Nephron (organoid): ENCODE results near the gene TFPT.

Source experiments
- H3K27ac Mint-ChIP-seq, 3 experiments: 2 replicates each; pipeline ENCODE4 v1.8.0; 2020; ENCODE audit warnings: mixed read lengths in 3 of 3, mild to moderate bottlenecking in 2 of 3, moderate library complexity in 1 of 3
- H3K27me3 Mint-ChIP-seq: 2 replicates; pipeline ENCODE4 v1.8.0; 2021; ENCODE audit warnings: low read depth, mild to moderate bottlenecking, moderate library complexity, mixed read lengths
- H3K36me3 Mint-ChIP-seq: 2 replicates; pipeline ENCODE4 v1.8.0; 2020; ENCODE audit warnings: low read depth, mixed read lengths
- H3K4me1 Mint-ChIP-seq: 2 replicates; pipeline ENCODE4 v1.8.0; 2020; ENCODE audit warnings: mixed read lengths
- H3K4me3 Mint-ChIP-seq, 3 experiments: 2 replicates each; pipeline ENCODE4 v1.8.0; 2020; ENCODE audit warnings: mild to moderate bottlenecking in 3 of 3, mixed read lengths in 3 of 3, moderate library complexity in 2 of 3
- H3K9me3 Mint-ChIP-seq: 2 replicates; pipeline ENCODE4 v1.8.0; 2020; ENCODE audit warnings: mixed read lengths
- CTCF ChIP-seq, 3 experiments: fragments of 200-600 bp; sonication (generic); IDR thresholded peaks; one replicate each; pipeline ENCODE4 v1.5.0; 2021; ENCODE audit warnings: antibody characterized with exemption in 3 of 3; ENCODE audit not compliant: unreplicated experiment in 3 of 3

TFPT gene

DNA sequence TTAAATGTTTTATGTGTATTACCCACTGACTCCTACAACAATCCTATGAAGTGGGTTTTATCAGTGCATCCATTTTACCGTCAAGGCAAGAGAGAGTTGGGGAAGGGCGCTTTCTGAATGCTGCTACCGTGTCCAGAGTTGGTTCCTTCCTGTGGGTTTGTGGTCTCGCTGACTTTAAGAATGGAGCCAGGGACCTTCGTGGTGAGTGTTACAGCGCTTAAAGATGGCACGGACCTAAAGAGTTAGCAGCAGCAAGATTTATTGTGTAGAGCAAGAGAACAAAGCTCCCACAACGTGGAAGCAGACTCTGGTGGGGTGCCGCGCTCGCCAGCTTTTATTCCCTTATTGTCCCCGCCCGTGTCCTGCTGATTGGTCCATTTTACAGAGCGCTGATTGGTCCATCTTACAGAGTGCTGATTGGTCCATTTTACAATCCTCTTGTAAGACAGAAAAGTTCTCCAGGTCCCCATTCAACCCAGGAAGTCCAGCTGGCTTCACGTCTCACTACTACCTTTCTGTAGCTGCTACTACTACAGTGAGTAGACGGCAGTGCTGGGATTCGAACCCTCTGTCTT lies 20.9 kb downstream of the TFPT start:
- no peak for TF ChIP-seq CTCF (IDR thresholded peaks at IDR 0.05; ENCODE audit: unreplicated experiment in 3 of 3)
- Mint-ChIP-seq H3K36me3 (no peaks in the 10 kb centered on the region), H3K4me1 (no peaks in the 10 kb centered on the region), H3K4me3 (no peak overlapping the region), H3K9me3 (peaks cover 6% of the 10 kb centered on the region), H3K27ac (no peak overlapping the region), H3K27me3 (peaks cover 59% of the 10 kb centered on the region)

DNA sequence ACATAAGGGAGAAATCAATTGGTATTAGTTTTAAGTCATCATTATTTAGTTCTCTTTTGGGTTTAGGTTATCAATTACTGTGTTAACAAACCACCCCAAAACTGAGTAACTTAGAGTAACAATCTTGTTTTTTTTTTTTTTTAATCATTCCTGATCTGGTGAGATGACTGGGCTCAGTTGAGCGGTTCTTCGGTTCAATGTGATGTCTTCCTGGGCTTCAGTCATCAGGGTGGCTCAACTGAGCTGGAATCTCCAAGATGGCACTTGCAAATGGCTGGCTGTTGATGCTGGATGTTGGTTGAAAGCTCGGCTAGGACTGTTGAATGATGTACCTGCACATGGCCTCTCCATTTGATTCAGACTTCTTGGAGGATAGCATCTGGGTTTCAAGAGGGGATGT lies 31.0 kb downstream of the TFPT start:
- no peak overlapping the region for H3K27ac Mint-ChIP-seq
- no peak overlapping the region for H3K4me3 Mint-ChIP-seq
- no peaks in the 10 kb centered on the region for H3K4me1 Mint-ChIP-seq
- H3K27me3 Mint-ChIP-seq, result peaks cover 5% of the 10 kb centered on the region
- H3K9me3 Mint-ChIP-seq, result peaks cover 3% of the 10 kb centered on the region
- TF ChIP-seq CTCF (IDR thresholded peaks at IDR 0.05; ENCODE audit: unreplicated experiment in 3 of 3), result no peak
- H3K36me3 Mint-ChIP-seq, result no peaks in the 10 kb centered on the region

DNA sequence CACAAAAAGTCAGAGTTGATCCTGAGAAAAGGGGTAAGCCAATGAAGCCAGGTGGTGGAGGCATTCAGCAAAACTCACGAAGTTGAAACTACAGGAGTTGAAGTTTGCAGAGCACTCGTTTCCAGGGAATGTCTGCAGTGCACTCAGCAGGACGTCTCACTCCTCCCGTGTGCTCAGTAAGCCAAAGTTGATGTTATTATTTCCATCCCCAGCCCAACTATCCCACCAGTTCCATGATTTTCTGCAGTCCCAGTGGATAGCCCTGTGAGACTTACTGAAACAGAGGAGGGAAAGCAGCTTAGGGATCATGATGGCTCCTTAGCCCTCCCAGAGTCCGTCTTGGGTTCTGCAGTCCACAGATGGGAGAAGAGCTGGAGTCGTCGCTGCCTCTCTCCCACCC lies 34.4 kb downstream of the TFPT start, which contains the start of gene TARM1:
TSS of gene TARM1 (minus strand) at position 334 of the 400 bp plus-strand sequence. CDS start at position 309, 25 bp downstream.
- TF ChIP-seq CTCF (IDR thresholded peaks at IDR 0.05; ENCODE audit: unreplicated experiment in 3 of 3), result no peak

GRCh38 chr19:54077334-54077733 lies 38.1 kb downstream of the TFPT start:
- Mint-ChIP-seq H3K27ac (no peak overlapping the region), H3K27me3 (peaks cover 12% of the 10 kb centered on the region), H3K4me3 (no peak overlapping the region), H3K9me3 (peaks cover 5% of the 10 kb centered on the region), H3K36me3 (no peaks in the 10 kb centered on the region), H3K4me1 (no peaks in the 10 kb centered on the region)
- no peak for TF ChIP-seq CTCF (IDR thresholded peaks at IDR 0.05; ENCODE audit: unreplicated experiment in 3 of 3)

More for the DNA sequence above, 34.4 kb downstream of the TFPT start, which contains the start of gene TARM1:
- Mint-ChIP-seq H3K4me1 (no peaks in the 10 kb centered on the region), H3K27me3 (peaks cover under 1% of the 10 kb centered on the region), H3K27ac (no peak within 1 kb of the TSS), H3K4me3 (no peak within 1 kb of the TSS), H3K9me3 (peaks cover 5% of the 10 kb centered on the region), H3K36me3 (no peaks in the 10 kb centered on the region)

GRCh38 chr19:54074851-54075250 lies 40.6 kb downstream of the TFPT start:
- H3K4me3 Mint-ChIP-seq, result no peak overlapping the region
- H3K9me3 Mint-ChIP-seq, result peaks cover 6% of the 10 kb centered on the region
- H3K4me1 Mint-ChIP-seq, result no peaks in the 10 kb centered on the region
- no peak for TF ChIP-seq CTCF (IDR thresholded peaks at IDR 0.05; ENCODE audit: unreplicated experiment in 3 of 3)
- peaks cover 15% of the 10 kb centered on the region for H3K27me3 Mint-ChIP-seq
- no peak overlapping the region for H3K27ac Mint-ChIP-seq
- no peaks in the 10 kb centered on the region for H3K36me3 Mint-ChIP-seq

- Mint-ChIP-seq H3K9me3 (peaks cover 10% of the 10 kb centered on the region), H3K27ac (no peak overlapping the region), H3K4me3 (no peak overlapping the region), H3K4me1 (no peaks in the 10 kb centered on the region), H3K27me3 (peaks cover 20% of the 10 kb centered on the region), H3K36me3 (no peaks in the 10 kb centered on the region)
- no peak for TF ChIP-seq CTCF (IDR thresholded peaks at IDR 0.05; ENCODE audit: unreplicated experiment in 3 of 3)
Observed at GRCh38 chr19:54073829-54074228, 41.6 kb downstream of the TFPT start.
